GM19467 (cell line): Measurements from ENCODE around the gene XPNPEP1.
A peak's percentile ranks its signal among the peaks of the same experiment; 100 is the strongest.
"Not testable (repeated sequence)": the region's sequence is repeated elsewhere in the genome, so short reads cannot be mapped to it uniquely, and the experiment has no call there.

Experiments used
- ATAC-seq: cut with Tn5 transposase; IDR thresholded peaks from one replicate; pipeline ENCODE4 v1.9.1; 2021; ENCODE audit warnings: mild to moderate bottlenecking, moderate library complexity; ENCODE audit not compliant: unreplicated experiment

The XPNPEP1 gene

DNA sequence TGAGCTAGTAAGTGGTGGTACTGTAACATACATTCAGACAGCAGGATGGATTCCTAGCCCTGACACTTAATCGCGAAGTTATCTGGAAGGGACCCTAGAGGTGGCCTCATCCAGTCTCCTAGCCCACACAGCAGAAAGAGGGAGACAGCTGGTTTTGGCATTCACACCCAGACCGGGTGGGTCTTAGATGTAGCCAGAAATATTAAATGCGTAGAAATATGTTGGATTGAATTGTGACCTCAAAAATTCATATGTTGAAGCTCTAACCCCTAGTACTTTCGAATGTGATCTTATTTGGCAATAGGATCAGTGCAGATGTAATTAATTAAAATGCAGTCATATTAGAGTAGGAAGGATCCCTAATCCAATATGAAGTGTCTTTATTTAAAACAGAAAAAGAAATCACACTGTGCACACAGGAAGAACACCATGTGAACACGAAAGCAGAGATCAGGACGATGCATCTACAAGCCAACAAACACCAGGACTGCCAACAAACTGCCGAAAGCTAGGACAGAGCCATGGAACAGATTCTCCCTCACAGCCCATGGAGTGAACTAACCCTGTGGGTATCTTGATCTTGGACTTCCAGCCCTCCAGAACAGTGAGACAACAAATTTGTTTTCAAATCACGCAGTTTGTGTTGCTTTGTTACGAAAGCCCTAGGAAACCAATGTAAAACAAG lies 2.9 kb upstream of the XPNPEP1 start:
- ATAC-seq, result no peak

DNA sequence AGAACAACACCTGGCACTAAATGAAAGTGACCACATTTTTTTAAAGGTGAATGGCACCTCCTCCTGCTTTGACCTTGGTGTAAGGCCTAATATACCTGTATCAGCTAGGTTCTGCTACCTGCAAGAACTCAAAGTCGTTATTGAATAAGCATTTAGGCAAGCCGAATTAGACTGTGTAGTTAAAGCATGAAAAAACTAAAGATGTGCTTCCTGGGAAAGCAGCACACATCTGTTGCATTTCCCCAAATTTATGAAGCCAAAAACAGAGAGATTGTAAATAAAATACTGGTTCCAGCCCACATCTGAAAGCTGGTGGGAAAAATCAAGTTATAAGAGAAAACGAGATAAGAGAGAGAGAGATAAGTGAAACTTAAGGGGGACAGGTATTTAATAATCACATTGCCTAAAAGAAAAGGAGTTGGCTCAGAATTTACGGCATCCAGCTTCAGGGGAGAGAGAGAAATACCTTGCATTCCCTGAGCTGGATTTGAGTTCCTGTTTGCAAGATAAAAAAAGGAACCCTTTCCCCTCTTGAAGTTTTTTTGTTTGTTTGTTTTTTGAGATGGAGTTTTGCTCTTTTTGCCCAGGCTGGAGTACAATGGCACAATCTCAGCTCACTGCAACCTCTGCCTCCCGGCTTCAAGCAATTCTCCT lies 1.8 kb upstream of the XPNPEP1 start:
- ATAC-seq, result no peak

DNA sequence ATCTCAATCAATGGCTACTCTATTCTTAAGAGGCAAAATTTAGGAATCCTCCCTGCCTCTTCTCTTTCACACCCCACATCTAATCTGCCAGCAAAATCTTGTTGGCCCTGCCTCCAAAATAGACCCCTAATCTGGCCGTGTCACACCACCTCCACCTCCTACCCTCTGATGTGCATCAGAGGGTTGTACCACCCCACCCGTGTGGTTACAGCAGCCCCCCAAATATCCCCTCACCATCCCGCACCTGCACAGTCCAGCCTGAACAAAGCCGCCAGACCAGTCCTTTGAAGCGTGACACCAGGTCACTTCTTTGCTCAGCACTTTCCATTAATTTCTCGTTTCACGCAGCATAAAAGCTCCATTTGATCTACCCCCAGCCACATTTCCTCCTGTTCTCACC lies 776 bp upstream of the XPNPEP1 start:
- no peak for ATAC-seq

DNA sequence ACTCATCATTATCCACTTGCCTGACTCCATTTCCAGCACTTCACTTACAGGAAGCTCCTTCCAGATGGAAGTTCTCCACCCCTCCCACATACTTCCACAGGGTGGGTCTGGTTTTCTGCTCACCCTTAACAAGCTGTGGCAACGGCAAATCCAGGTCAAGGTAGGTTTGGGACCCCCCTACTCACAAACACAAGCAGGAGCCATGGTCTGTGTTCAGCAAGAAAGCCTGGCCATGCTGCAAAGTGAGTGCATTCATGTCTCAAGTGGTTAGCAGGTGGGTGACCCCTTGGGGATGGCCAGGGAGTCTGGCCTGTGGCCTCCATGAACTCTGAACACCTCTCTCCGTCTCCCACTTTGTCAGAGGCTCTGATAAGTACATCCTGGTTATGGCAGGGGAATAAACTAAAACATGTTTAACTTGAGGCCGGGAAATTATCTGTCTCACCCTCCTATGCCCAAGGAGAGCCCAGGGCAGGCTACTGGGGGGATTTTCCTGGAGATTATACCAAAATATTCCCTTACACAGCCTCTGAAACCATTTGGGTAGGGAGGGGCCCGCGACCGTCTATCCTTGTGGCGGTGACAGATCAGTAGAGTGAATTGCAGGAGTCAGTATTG lies 844 bp downstream of the XPNPEP1 start:
- no peak for ATAC-seq

DNA sequence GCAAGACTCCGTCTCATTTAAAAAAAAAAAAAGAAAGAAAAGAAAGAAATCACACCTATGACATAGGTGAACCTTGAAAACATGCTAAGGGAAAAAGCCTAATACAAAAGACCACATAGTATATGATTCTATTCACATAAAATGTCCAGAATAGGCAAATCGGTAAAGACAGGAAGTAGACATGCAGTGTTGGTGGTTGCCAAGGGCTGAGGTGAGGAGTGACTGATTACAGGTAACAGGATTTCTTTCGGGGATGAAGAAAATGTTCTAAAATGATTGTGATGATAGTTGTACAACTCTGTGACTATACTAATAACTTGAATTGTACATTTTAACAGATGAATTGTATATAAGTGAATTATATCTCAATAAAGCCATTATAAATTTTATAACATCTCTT lies 3.3 kb downstream of the XPNPEP1 start:
- no peak for ATAC-seq

DNA sequence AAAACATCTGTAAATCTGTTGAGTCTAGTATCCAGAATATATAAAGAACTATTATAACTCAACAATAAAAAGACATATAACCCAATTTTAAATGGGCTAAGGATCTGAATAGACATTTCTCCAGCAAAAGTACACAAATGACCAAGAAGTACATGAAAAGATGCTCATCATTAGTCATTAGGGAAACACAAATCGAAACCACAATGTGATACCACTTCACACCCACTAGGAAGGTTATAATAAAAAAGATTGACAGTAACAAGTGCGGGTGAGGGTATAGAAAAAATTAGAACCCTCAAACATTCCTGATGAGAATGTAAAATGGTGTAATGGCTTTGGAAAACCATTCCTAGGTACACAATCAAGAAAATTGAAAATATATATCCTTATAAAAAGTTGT lies 4.1 kb downstream of the XPNPEP1 start:
- ATAC-seq, result no peak

DNA sequence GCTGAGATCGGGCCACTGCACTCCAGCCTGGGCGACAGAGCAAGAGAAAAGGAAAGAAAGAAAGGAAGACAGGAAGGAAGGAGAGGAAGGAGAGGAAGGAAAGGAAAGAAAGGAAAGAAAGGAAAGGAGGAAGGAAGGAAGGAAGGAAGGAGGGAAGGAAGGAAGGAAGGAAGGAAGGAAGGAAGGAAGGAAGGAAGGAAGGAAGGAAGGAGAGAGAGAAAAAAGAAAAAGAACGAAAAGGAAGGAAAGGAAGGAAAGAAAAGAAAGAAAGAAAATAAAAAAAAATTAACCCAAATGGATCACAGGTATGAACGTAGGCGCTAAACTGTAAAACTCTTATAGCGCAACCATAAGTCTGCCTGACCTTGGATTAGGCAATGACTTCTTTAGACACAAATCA lies 4.6 kb downstream of the XPNPEP1 start:
- not testable (repeated sequence) for ATAC-seq

DNA sequence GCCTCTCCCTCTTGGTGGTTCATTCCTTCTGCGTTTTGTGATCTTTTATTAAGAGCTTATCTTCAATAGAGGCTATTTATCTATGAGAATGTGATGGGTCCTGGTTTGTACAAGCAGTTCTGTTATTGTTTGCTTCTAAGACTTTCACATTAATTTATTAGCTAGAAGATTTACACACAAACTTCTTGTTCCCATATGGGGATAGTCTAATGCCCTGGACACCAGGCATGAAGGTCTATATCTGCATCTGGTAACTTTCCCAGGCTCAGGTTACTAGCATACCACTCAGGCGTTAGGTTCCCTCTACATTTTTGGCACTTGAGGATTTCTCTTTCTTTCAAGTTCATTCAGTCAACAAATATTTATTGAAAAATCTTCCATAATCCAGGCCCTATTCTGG lies 7.7 kb downstream of the XPNPEP1 start:
- no peak for ATAC-seq

DNA sequence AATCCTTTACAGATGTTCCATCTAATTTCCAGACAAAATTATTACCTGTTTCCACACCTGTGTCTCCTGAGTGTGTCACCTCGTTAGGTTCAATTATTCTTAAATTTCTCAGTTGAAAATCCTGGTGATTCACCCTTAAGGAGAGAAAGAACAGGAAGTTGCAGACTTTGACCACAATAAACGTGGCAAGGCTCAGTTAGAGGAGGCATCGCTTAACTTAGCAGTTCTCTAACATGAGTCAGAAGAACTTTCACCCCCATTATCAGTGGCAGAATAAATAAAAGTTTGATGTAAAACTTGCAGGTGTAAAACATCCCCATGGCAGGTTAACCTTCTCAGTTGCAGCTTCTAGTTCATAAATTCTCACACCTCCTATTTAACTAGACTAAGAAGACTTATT lies 8.3 kb downstream of the XPNPEP1 start:
- ATAC-seq, result no peak

DNA sequence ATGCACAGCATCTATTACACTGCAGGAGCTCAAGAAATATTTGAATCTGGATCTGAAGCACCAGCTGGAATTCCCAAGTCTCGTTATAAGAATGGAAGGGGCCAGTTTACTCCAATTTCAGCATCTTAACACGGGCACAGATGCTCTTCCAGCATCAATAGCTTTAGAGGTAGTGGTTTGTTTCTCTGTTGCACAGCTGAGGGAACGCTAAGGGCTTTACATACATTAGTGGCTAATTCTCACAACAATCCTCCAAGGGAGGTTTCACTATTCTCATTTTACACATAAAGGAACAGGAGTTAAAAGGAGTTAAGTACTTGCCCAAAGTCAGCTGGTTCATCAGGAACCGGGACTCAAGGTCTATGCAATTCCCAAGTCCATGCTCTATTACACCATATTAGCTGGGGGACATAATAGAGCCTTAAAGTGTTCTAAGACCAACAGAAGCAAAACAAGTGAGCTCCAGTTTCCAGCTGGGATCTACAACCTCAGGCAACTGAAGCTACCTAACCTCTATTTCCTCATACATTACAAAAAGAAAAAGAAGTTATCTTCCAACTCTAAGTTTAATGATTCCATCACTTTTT lies 9.9 kb downstream of the XPNPEP1 start:
- ATAC-seq, result no peak

DNA sequence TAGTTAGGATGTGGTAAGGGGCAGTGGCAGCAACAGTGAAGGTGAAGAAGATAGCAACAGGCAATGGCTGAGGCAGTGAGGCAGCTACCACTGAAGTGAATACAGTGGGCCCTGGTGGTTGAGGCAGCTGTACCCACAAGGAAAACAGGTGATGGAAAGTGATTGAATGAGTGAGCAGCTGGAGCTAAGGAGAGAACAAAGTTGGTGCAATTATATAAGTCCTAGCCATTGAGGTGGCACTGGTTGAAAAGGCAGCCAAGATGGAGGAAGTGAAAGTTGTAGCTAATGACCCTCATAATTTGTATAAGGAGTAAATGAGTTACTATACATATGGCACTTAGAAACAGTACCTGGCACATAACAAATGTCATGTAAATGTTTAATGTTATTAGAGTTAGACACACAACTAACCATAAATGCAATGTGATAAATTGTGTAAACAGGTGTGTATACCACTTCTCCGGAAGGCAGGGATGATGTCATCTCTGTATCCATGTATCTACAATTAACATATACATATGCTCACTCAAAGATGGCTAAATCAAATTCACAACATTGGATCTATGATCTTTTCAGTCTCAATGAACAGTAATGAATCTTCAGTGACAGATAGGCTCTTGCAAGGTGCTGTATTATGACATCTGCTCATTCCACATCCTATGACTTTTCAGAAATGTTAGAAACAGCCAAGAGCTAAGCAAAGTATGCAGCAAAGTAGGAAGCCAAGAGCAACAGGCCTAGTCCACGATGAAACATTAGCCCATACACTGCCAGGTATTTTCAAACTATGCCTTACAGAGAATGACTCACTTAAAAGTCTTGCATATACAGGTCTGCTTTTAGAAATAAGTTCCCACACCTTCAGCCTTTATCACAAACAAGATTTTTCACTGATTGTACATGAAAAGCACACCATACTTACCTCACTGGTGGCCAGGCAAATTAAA lies 10.7 kb downstream of the XPNPEP1 start:
- peak; percentile 88 for ATAC-seq

DNA sequence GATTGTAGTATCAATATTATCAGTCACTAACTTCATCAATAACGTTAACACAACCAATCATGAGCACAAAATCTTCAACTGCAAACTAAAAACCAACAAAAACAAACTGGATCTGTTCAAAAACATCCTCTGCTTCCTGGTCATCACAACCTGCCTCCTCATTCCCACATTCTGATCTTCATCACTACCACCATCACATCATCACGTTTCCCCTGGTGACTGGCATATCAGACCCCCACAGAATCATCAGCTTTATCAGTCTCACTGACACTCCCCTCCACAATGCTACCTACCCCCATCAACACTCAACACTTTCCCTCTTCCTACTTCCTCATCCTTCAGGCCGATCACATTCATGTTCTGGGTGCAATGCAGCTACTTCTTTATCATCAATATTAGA lies 11.4 kb downstream of the XPNPEP1 start:
- no peak for ATAC-seq

DNA sequence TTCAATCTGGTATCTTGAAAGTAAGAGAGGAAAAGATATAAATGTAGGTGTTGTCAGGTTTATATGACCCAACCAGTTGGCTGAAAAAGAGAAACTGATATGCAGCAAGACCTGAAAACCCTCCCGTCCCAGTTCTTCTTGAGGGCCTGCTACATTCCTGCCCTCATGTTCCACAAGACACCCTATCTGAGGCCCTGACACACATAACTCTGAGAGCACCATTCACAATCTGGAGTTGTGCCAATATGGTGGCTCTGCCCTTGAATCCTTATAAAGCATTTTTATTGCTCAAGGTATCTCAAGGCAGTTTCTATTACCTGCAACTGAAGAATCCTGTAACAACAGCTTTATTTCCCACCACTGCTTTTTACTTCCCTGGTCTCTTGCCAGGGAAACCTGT lies 17.0 kb downstream of the XPNPEP1 start:
- ATAC-seq, result no peak

DNA sequence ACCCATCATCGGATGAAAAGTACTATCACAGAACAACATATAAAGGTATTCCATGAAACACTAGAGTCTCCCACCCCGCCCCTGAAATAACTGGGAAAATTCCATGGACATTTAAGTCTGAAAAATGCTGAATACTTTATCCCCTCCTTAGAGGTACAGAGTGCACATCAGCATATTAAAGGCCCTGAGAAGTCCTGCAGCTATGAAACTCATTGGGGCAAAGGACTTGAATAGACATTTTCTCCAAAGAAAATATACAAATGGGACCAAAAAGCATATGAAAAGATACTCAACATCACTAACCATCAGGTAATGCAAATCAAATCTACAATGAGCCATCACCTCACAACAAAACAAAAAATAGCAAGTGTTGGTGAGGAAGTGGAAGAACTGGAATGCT lies 18.9 kb downstream of the XPNPEP1 start:
- ATAC-seq, result no peak

DNA sequence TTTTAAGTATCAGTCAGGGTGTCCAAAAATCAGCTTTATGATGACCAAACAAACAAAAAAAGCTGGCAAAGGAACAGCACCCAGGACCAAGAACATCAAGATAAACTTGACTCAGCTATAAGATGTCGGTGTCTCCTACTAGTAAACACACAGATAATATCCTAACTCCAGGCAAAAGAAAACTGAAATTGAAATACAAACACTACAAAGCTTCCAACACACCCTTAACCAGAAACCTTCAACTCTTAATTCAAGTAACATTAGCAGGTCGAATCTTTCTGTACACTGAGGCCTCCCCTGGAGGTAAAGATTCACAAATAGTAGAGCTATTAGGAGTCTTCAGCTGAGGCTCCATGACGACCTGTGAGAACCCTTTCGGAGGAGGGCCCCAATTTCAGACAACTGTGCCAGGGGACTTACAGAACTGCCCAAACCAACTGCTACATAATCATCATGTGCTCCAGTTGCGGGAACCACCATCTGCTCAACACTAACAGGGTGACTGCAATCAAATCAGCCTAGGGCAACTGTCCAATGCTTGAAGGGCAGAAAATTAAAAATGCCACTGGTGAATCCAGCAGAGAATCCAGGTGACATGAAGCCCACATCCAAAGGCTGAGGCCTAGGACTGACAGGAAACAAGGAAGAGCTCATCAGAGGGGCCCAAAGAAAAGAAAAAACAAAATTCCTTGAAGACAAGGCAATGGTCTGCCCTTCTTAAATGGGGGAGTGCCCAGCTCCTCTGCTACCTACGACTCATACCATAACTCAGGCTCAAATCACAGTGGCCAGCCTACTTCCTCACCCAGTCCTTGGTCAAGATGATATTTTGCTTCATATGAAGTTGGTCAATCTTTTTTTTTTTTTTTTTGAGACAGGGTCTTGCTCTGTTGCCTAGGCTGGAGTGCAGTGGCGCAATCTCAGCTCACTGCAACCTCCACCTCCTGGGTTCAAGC lies 20.0 kb downstream of the XPNPEP1 start:
- no peak for ATAC-seq

DNA sequence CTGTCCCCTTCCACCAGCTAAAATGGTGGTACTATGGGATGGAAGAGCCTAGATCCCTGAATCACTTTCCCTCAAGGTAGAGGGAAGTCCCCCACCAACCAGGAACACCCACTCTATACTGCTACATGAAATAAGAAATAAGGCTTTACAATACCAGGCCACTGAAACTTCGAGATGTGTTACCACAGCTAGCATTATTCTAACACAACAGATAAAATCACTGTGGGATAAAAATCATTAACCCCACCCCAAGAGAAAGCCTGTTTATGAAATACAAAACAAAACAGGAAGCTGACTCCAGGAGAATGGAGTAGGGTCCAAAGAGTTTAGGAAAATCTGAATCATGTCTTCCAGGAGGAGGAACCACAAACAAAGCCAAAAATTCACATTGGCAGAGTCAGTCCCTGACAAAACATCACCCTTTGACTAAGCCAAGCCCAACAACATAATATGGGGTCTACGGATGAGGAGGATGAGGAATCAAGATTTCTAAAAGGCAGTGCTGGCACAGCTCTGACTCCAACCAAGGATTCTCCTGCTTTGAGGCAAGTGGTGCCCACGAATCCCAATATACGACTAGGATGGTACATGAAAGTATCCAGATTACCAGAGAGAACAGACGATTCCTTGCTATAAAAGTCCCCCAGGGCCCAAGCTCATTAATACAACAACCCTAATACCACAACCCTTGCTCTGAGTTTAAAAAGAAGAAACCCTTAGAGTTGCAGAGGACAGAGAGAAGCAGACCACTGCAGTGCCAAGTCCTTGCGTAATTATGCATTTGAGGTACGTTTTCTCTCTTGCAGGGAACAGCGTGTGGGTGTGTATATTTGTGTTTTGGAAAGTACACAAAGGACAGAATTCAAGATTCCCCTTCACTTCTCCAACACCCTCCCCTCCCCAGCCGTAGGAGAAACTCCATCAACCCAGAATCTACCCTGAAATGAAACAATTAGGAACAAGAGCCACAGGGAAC lies 23.7 kb downstream of the XPNPEP1 start:
- ATAC-seq, result no peak

DNA sequence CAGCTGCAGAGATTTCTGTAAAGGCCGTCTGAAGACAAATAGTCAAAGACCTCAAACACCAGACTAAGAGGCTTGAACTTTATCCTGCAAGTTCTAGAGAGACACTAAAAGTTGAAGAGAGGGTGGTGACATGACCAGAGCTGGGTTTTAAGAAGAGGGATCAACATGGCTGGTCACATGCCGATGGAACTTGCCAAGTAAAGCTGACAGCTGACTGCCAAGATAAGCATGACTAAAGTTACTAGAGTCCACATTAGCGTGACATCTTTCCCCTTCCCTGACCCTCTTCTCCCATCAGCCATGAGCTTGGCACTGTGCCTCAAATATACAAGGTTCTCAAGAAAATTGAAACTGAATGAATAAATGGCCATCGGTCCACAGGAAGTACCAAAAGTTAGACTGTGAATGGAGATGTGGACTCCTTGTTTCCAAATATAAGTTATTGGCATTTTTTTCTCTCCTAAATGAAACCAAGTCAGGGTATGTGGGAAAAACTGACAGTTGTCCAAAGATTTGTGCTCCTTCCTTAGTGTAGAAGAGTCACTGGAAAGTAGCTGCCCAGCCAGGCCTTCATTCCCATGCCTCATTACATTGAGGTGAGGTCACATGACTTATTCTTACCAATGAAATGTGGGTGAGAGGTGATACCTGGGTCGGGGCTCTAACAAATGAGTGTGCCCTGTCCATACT lies 24.5 kb downstream of the XPNPEP1 start:
- no peak for ATAC-seq

DNA sequence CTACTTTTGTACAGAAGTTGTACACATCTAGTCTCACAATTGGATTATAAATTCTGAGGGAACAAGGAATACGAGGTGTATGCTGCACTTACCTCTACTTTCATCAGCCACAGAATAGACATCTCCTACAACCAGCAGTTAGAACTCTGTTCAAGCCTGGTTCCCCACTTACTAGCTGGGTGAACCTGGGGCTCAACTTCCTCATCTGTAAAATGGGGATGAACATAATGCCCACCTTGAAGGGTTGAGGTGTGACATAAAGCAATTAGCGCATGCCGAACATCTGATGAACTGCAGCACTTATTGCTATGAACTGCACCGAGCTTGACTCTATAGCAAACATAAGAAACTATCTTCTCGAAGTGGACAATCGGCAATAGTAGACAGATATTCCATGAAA lies 25.3 kb downstream of the XPNPEP1 start:
- ATAC-seq, result no peak
